ENCODE measurements around the gene MVB12B.

Gene MVB12B

DNA sequence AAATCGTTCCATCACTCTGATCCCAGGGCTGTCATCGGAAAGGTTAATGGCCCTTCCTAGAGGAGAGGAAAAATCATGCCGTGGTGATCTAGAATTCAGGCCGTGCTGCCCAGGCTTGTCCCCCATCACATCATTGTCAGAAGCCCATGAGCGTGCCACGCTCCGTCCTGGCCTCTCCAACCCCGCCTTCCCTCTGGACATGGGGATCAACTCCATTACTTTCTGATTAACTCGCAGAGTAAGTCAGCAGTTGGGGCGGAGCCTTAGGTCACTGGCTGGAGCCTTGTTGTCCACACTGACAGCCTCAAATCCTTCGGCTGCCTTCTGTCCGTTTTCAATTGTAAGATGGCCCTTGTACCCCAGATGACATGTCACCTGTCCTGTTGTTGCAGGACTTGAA lies 75.0 kb downstream of the MVB12B start:
- DNase-seq = no peak

DNA sequence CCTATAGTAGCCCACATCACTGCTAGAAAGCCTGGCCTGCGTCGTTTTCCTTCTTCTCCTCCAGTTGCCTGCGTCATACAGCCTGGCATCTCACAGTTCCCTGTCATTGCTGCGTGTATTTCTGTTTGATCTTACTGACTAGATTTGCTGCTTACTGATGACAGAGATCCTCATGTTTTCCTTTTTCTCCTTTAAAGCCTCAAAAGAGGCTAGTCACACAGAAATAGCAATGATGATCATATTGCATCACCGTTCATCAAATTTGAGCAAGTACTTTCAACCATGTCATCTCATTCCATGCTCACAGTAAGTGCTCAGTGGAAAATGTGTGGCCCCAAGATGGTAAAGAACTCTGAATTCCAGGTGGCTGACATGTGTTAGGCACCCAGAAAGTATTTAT lies 76.8 kb downstream of the MVB12B start:
- DNase-seq = no peak

DNA sequence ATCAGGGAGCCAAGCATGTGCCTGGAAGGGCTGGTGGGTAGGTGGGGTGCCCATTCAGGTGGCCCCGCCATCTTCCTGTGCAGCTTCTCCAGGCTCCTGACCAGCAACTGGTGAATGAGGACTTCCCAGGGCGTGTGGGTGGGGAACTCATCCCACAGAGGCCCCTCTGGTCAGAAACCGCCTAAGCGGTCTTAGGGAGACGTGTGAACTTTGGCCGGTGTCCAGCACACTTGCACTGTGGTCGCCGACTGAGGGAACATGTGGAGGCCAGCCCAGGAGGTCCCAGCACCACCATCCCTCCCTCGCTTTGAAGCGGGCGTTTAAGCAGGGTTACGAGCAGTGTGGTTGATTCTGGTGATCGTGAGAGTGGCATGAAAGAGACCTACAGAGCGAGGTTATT lies 77.8 kb downstream of the MVB12B start:
- no peak for DNase-seq

DNA sequence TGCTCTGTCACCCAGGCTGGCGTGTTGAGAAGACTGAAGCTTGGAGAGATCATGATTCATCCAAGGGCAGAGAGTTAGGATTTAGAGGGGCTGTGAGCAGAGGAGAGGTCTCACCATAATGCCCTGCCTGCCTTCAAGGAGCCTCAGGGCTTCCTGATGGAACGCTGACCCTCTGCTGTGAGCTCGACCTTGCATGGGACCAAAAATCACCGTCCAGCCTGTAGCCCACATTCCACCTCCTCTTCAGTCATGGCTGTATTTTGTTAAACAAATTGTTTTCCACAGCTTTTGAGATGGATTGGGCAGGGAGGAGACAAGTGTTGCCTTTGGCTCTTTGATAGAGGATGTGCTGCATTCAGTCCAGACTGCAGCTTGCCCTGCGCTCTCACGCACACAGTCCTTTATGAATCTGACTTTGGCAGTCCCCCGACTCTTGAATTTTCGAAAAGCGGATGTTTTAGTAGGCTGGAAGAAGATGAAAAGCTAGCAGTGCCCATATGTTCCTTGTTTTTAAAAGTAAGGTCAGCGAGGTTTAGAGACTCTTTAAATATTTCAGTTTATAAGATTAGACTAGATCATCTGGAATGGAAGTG lies 79.5 kb downstream of the MVB12B start:
- no peak for DNase-seq

DNA sequence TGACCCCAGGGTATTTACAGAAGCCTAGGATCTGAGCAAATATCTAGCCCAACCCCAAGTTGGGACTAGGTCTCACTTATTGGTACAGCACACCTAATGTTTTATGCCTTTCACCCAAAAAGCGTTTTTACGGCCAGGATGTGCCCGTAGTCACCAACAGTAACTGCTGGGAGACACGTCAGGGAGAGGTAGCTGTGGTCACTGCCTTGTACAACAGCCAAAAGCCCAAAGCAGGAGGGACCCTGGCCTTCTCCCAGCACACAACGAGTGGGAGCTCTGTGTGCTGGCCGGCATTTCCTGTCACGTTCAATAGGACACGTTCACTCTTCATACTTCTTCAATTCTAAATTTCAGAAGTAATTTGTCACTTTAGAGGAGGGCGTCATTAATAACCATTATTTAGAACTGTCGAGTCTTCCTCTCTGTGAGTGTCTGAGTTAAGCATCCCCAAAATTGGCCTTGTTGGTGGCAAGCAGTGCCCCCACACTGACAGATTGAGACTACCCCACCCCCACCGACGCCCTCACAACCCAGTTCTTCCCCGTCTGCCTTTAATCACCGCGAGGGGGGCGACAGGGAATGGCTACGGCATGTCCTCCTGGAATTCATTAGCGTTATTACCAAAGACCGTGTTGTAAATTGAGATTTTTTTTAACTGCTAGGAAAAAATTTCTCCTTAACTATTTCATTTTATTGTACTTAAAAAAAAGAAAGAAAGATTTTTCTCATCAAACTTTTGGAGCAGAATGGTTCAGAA lies 80.7 kb downstream of the MVB12B start:
- DNase-seq = no peak

DNA sequence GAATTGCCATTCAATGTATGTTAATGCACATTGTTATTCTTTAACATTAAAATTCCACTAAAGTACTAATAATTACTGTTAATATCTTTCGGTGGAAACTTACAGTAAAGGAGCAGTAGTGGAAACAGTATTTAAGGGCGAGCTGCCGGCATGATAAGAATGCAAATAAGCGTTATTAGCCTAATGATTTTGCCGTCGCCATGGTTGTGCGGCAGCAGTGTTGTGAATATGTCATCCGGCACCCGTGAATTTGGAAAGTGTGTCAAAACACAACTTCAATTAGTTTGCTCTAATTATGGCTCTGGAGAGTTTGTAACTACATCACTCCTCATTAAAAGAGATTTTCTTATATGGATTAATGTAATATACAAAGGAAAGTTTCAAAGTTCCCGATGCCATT lies 81.4 kb downstream of the MVB12B start:
- DNase-seq = peak in 1 of 56 donors; percentile 30

DNA sequence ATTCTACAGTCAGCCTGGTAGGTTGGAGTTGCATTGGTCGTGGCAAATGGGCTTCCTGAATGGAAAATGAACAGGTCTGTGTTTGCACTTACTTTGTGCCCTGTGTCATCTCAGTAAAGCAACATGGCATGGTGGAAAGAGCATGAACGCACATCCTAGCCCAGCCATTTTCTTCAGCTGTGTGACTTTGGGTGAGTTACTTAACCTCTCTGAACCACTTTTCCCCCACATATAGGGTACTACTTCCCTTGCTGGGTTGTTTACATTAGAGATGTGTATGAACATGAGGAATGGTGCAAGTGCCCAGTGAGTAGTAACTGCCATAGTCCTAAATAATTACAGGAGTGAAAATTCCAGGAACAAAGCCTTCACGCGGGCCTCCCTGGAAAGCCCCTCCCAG lies 83.6 kb downstream of the MVB12B start:
- DNase-seq = no peak

DNA sequence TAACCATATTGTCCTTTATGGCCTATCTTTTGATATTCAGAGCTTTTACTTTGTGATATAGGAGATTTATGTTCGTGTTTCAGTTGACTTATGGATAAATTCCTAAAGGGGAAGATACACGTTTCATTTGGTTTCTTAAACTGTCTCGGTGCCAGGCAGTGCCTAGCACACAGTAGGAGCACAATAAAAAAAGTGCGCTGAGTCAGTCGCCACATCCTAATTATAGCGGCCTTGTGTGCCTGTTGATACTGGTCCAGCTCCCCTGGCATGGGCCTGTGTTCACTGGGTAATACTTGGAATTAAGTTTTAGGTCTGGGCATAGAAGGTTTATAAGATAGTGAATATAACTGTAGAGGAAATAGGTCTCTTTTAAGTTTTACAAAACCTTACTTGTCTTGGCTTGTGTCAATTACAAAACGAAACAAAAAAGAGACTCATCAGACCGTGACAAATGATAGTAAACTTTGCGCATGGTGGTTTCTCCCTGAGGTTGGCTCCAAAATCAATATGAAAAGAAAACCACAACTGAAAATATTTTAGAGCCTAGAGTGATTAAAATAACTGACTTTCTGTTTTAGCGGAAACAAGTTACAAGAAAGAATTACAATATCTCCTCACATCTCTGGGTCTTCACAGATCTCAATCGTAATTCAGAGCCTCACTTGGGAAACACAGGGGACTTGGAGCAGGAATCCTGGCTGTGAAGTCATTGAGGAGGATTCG lies 84.8 kb downstream of the MVB12B start:
- no peak for DNase-seq

DNA sequence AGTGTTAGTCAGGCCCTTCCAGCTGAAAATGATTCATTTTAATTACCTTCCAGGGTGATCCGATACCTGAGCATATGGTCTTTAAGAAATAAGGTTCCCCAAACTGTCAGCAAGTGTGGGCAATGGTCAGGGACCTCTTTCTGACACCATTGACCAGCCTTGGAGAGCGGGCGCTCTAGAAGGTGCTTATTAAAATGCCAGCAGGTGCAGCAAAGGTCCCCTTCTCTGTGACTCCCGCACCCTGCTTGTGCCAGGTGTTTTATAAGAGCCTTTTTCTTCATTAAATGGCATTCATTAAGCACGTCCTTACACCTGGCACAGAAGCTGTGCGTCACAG lies 85.3 kb downstream of the MVB12B start:
- DNase-seq = no peak

DNA sequence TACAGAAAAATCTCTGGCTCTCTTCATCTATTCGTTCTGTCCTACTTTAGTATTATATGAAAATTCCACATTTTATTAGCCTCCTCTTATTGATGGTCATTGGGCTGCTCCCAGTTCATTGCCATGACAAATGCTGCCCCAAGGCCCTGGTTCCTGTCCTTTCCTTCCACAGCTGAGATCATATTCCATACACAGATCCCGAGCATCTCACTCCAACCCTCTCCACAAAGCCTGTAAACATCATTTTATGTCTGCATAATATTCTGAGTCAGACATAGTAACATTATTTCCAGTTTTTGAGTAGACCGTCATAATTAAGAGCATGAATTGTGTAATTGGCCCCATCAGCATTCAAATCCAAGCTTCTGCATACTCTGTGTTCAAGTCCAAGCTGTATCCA lies 86.3 kb downstream of the MVB12B start:
- no peak for DNase-seq

DNA sequence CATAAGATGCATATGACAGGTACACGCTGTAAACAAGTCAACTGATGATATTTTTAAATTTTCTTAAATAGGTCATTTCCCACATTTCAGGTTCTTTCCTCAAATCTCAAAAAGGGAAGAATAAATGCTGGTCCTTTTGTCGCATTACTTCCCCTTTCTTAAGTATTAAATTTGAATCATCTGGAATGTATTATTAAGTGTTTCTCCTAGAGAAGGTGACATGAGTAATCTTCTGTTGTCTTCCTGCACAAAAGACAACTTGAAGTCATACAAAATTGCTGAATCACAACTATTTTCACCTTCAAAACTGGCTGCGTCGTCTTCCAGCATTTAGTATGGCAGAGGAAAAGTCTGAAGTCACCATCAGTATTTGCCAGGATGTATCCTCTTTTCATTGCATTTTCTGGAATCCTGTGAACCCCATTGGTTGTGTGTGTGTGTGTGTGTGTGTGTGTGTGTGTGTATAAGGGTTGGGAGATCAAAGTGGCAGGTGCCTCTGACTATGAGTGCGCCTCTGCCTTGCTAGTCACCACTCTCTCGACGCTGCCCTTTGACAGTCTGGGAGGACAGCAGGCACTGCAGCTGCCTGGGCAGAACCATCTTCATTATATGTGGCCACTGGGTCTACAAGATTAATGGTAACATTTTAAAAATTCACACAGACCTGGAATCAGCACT lies 86.9 kb downstream of the MVB12B start:
- DNase-seq = no peak

DNA sequence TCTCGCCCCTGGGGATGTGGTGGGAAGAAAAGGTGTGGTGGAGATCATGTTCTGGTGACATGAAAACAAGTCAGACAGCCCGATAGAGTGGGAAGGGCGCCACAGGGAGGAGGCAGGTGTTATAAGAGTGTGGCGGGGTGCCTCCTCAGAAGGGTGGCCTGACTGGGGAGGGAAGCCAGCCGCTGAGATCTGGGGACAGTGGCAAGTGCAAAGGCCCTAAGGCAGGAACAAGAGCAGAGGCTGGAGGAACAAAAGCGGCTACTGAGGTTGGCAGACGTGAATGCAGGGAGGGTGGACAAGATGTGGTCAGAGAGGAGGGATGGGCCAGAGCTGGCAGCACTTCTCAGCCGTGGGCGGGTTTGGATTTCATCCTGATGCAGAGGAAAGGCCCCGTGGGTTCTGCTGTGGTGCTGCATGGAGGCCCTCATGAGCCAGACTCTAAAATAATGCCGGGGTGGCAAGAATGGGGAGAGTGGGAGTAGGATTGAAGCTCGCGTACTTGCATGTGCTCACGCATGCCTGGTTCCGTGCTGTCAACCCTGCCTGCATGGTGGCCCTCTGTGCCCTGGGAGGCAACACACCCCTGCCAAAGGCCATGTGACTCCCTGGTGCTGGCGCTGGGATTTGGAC lies 89.2 kb downstream of the MVB12B start:
- DNase-seq = peak in 2 of 56 donors; percentile 31 to 32

DNA sequence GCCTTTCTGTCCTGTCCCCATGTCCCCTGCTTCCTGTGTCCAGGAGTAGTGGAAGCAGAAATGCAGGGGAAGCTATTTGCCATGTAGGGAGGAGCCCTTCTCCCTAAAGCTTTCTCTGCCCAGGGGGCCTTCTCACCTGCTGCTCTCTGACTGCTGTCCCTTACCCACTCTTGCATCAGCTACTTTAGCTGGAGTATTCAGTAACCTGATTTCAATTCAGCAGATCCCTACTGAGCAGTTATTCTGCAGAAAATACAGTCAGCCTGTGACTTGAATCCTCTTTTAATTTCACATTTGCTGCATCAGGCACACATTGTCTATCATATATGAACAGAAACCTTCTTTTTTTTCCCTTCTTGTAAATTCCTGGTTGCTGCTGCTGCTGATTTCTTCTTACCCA lies 90.4 kb downstream of the MVB12B start:
- DNase-seq = no peak

DNA sequence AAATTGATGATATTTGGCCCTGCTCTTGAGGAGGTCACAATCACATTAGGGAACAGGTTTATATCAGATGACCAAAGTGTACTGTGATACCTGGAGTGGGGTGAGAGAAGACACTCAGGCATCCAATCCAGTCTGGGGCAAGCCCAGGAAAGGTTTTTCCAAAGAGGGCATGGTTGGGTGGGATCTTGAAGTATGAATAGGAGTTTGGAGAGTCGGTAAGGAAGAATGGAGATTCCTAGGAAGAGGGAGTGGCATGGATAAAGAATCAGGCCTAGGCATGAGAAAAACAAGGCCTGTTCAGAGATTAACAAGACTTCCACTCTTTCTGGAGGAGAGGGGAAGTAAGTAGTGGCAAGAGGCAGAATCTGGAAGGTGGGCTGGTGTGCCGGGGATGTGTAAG lies 91.1 kb downstream of the MVB12B start:
- no peak for DNase-seq

DNA sequence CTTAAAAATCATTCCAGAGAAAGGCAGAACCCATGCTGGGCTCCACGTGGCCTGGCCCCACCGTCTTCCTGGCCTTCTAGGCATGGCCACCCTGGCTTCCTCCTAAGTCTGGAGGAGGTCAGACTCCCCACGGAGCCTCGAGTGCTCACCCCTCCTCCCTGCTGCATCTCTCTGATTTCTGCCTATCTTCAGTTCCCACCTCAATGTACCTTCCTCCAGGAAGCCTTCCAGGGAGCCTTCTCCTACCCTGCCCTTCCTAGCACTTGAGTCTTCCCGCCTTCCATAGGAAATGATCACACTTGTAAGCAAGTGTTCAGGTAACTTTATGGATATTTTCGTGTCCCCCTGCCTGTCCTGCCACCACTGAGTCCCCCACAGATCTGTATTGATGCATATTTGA lies 92.0 kb downstream of the MVB12B start:
- no peak for DNase-seq

DNA sequence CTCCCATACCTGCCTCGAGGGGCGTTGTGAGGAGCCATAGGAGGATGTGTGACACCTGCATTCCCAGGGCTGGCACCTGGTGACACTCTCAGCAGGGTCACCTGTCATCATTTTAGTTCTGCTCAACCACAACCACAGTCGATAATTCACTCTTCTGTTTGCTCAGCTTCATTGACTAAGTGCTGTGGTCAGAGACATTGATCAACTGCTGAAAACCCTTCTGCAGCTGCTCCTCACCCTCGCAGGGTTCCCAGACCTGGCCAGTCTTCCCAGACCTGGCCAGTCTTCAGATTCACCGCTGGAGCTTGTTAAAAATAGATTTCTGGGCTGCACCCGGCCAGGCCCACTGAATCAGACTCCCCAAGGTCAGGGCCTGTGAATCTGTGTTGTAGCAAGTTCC lies 92.8 kb downstream of the MVB12B start:
- DNase-seq = no peak

DNA sequence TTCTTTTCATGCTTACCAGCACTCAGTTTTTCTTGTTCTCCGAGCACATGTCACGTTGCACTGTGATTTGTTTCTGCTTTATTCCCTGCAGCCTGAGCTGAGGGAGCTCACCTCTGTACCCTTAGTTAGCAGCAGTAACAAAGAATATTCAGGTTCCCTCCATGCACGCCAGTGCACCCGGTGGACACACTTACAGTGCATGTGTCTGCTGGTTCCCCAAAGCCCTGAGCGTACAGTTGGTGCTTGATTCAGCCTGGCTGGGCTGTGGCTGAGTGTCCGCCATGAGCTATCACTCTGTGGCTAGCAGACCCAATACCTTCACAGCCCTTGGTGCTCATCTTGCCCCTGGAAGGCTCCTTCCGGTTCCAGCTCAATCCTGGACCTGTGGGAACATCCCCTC lies 93.5 kb downstream of the MVB12B start:
- no peak for DNase-seq

DNA sequence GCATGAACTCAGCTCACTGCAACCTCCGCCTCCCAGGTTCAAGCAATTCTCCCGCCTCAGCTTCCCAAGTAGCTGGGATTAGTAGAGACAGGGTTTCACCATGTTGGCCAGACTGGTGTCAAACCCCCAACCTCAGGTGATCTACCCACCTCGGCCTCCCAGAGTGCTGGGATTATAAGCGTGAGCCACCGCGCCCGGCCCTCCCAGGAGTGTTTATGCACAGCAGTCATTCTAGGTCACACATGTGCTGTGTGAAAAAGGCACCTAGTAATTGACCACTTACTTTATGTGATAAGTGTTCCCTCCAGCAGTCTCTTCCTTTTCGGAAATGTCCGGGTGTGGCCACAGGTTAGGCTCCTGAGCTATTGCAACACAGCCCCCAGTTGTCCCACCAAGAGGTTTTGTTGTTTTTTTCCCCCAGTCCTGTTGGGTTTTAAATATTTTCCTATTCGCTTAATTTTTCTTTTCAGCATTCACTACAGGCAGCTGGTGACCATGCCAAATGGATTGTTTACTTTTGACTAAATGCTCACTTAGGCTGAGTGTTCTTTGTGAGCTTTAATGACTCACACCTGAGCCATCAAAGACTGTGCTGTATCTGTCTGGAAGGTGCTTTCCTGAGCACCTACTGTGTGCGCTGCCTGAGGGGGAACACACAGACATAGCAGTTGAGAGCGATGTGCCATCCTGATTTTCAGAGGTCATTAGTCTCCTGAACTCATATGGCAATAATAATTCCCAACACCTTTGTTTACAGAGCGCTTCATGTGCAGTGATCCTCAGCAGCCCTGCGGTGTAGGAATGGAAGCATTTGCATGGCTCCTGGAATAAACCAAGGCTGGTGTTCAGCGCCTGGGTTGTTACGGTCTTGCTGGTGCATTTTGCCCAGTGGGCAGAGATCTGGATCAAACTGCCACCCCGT lies 94.3 kb downstream of the MVB12B start:
- DNase-seq = no peak

DNA sequence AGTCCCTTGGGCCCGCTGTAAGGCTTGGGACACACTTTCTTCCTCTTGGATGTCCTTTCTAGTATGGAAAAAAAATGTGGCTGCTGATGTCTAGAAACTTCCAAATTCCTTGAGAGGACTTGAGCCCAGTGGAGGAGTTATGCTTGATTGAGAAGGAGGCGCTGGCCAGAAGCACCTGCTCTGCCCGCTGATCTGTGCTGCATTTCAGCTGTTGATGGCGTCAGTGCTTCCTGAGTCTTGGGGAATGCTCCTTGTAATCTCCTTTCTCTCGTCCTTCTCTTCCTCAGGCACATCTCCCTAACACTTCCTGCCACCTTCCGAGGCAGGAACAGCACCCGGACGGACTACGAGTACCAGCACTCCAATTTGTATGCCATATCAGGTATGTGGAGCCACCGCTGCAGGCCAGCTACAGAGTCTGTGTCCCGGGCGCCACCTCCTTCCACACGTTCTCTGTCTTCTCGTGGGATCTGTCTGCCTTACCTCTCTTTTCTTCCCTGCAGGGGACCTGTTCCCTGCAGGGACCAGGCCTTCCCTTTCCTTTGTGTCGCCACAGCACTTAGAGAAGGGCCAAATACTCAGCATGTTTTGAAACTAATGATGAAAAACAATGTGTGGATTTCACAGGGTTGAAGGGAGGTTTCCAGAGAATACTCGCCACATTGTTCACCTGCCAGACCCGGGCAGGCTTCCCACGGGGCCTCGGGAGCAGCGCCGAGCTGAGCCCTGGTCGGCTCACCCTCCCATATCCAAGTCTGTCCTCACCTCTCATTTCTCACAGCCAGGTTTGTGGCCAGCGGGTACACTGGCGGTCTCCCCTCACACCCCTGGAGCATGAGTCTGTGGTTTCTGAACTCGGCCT lies 95.2 kb downstream of the MVB12B start:
- peak in 4 of 56 donors; percentile 31 to 38 (median 35) for DNase-seq
